Keratinocyte (primary cell): ENCODE data around the gene CFAP299. TPM values are rescaled to one million over a fixed set of nuclear protein-coding genes. Genes with fewer than 3 reads are reported as not detected.

Source experiments
- DNase-seq: peaks from one replicate; pipeline ENCODE4 v3.0.0-alpha.2; 2011; ENCODE audit warnings: low read depth, missing footprints, low spot score
- FAIRE-seq: peaks from 2 replicates; lab custom pipeline; 2011; peaks lifted over from hg19 to GRCh38; lab: Jason Lieb, UNC
- H2AFZ ChIP-seq: 2 replicates; pipeline ENCODE4 v1.6.0; 2012; ENCODE audit warnings: low read length, control low read depth, inconsistent platforms; ENCODE audit not compliant: control insufficient read depth
- H3K27ac ChIP-seq: 2 replicates; pipeline ENCODE4 v1.5.1; 2011; ENCODE audit warnings: low read length; ENCODE audit not compliant: control insufficient read depth, insufficient read depth
- H3K27me3 ChIP-seq: 3 replicates; pipeline ENCODE4 v1.6.0; 2011; ENCODE audit warnings: low read length; ENCODE audit not compliant: control insufficient read depth, insufficient read depth; ENCODE audit errors: extremely low read depth
- H3K36me3 ChIP-seq, 2 experiments: 2 replicates in 1 of 2; 3 replicates in 1 of 2; pipeline ENCODE4 v1.5.1; 2011; ENCODE audit warnings: low read length in 2 of 2, mild to moderate bottlenecking in 1 of 2; ENCODE audit not compliant: control insufficient read depth in 2 of 2, insufficient read depth in 2 of 2; ENCODE audit errors: extremely low read depth in 1 of 2
- H3K4me1 ChIP-seq: 3 replicates; pipeline ENCODE4 v1.5.1; 2011; ENCODE audit warnings: low read length; ENCODE audit not compliant: control insufficient read depth, insufficient read depth; ENCODE audit errors: extremely low read depth
- H3K4me2 ChIP-seq: 3 replicates; pipeline ENCODE4 v1.6.0; 2011; ENCODE audit warnings: low read depth, low read length; ENCODE audit not compliant: control insufficient read depth, insufficient read depth; ENCODE audit errors: extremely low read depth
- H3K4me3 ChIP-seq, 3 experiments: fragments of 200-600 bp in 1 of 3; sonication (generic) in 1 of 3; 2 replicates in 2 of 3; 3 replicates in 1 of 3; pipeline ENCODE4 v1.5.1; 2011 to 2016; ENCODE audit warnings: low read length in 3 of 3, mild to moderate bottlenecking in 3 of 3, control low read depth in 2 of 3, inconsistent platforms in 1 of 3, low read depth in 1 of 3, mixed read lengths in 1 of 3, mixed run types in 1 of 3, moderate library complexity in 1 of 3; ENCODE audit not compliant: control insufficient read depth in 2 of 3, insufficient read depth in 2 of 3; ENCODE audit errors: extremely low read depth in 1 of 3
- H3K79me2 ChIP-seq: 2 replicates; pipeline ENCODE4 v1.6.0; 2012; ENCODE audit warnings: low read length; ENCODE audit not compliant: control insufficient read depth, insufficient read depth
- H3K9ac ChIP-seq: 3 replicates; pipeline ENCODE4 v1.6.0; 2011; ENCODE audit warnings: low read length; ENCODE audit not compliant: control insufficient read depth, insufficient read depth; ENCODE audit errors: extremely low read depth
- H3K9me1 ChIP-seq: 3 replicates; pipeline ENCODE4 v1.6.0; 2011; ENCODE audit warnings: low read length; ENCODE audit not compliant: control insufficient read depth, insufficient read depth; ENCODE audit errors: extremely low read depth
- H3K9me3 ChIP-seq: 2 replicates; pipeline ENCODE4 v1.5.1; 2012; ENCODE audit warnings: low read depth, low read length; ENCODE audit not compliant: control insufficient read depth
- H4K20me1 ChIP-seq: 3 replicates; pipeline ENCODE4 v1.6.0; 2011; ENCODE audit warnings: low read length; ENCODE audit not compliant: control insufficient read depth, insufficient read depth; ENCODE audit errors: extremely low read depth
- CTCF ChIP-seq, 3 experiments: IDR thresholded peaks in 1 of 3; conservative IDR thresholded peaks in 1 of 3; optimal IDR thresholded peaks in 1 of 3; 2 replicates in 2 of 3; 3 replicates in 1 of 3; pipeline versions ENCODE3 to v1.5.1; 2011; ENCODE audit warnings: low read length in 3 of 3, mild to moderate bottlenecking in 3 of 3, moderate library complexity in 2 of 3, control low read depth in 1 of 3, inconsistent platforms in 1 of 3; ENCODE audit not compliant: insufficient read depth in 2 of 3; ENCODE audit errors: extremely low read depth in 1 of 3
- EZH2 ChIP-seq: IDR thresholded peaks from one replicate; pipeline ENCODE4 v1.6.1; 2012; ENCODE audit warnings: inconsistent platforms, mild to moderate bottlenecking, low read length, moderate library complexity
- dilution Hi-C: fragments of 300-500 bp; cut with MboI; formaldehyde crosslinking; loops from one replicate; pipeline ENCODE4 v1.7.0; 2020; ENCODE audit warnings: low sequenced_read_pairs; ENCODE audit not compliant: extremely low pct_ligation_motif_present
- polyA plus RNA-seq, 5 experiments: library from polyadenylated mRNA; depleted of rRNA in 3 of 5; stranded (reverse) in 3 of 5; stranded (forward) in 1 of 5; unstranded in 1 of 5; fragments of >200 nt; gene quantifications; 1 replicate in 1 of 5; 2 replicates in 3 of 5; 3 replicates in 1 of 5; pipeline versions ENCODE4 v1.2.1 to v1.2.3, GENCODE V29; 2011 to 2012; ENCODE audit warnings: missing spikeins in 2 of 5, low read depth in 1 of 5, low replicate concordance in 1 of 5

Gene CFAP299
- polyA plus RNA-seq, 1 donor (not counting 4 experiments of a cell fraction or from before 2014, with no cell fraction given): 0.14 TPM

GRCh38 chr4:80360900-80361299 lies 25.4 kb downstream of the CFAP299 start:
- Histone ChIP-seq H3K9me3 (no peaks in the 10 kb centered on the region), H3K9ac (no peak overlapping the region), H4K20me1 (no peaks in the 10 kb centered on the region), H3K36me3 (no peaks in the 10 kb centered on the region), H2AFZ (no peak overlapping the region), H3K79me2 (no peaks in the 10 kb centered on the region), H3K27ac (no peak overlapping the region), H3K4me2 (no peak overlapping the region), H3K4me3 (no peak overlapping the region), H3K4me1 (no peaks in the 10 kb centered on the region), H3K27me3 (no peaks in the 10 kb centered on the region), H3K9me1 (no peaks in the 10 kb centered on the region)
- DNase-seq (no peak), FAIRE-seq (no peak)
- TF ChIP-seq EZH2 (no peak), CTCF (optimal IDR thresholded peaks at IDR 0.05 in 1 of 3, IDR thresholded peaks at IDR 0.05 in 1 of 3, conservative IDR thresholded peaks at IDR 0.05 in 1 of 3; ENCODE audit: extremely low read depth in 1 of 3, insufficient read depth in 2 of 3, low read length in 3 of 3) (no peak)
- dilution Hi-C loops: loop anchor here (25.0 kb wide), 1 partner anchor 676 kb away; the partner anchor contains the start of gene BMP3

- no peak overlapping the region for H3K27ac ChIP-seq
- H3K79me2 ChIP-seq: no peaks in the 10 kb centered on the region
- no peaks in the 10 kb centered on the region for H3K36me3 ChIP-seq
- no peaks in the 10 kb centered on the region for H4K20me1 ChIP-seq
- no peaks in the 10 kb centered on the region for H3K9me3 ChIP-seq
- DNase-seq (no peak), FAIRE-seq (no peak)
- no peak overlapping the region for H3K9ac ChIP-seq
- H3K9me1 ChIP-seq: no peaks in the 10 kb centered on the region
- H3K4me1 ChIP-seq: no peaks in the 10 kb centered on the region
- no peak overlapping the region for H3K4me3 ChIP-seq
- H2AFZ ChIP-seq: no peak overlapping the region
- no peaks in the 10 kb centered on the region for H3K27me3 ChIP-seq
- peak in 1 of 3 experiments; percentile 18 for TF ChIP-seq CTCF (optimal IDR thresholded peaks at IDR 0.05 in 1 of 3, IDR thresholded peaks at IDR 0.05 in 1 of 3, conservative IDR thresholded peaks at IDR 0.05 in 1 of 3; ENCODE audit: extremely low read depth in 1 of 3, insufficient read depth in 2 of 3, low read length in 3 of 3)
- TF ChIP-seq EZH2: no peak
- H3K4me2 ChIP-seq: no peak overlapping the region
- dilution Hi-C loops: loop anchor here (25.0 kb wide), 1 partner anchor 676 kb away; the partner anchor contains the start of gene BMP3
Observed at GRCh38 chr4:80361329-80361900, 25.9 kb downstream of the CFAP299 start.
